Stomach (tissue), 4 donors: ENCODE results near the gene FAM107B.

ENCODE experiments used
- POLR2A ChIP-seq, 4 donors: fragments of 450-650 bp; IDR thresholded peaks; one replicate each; pipeline ENCODE4 v1.6.1; 2016; ENCODE audit warnings: antibody characterized with exemption in 4 of 4, control low read depth in 2 of 4, mild to moderate bottlenecking in 1 of 4, moderate library complexity in 1 of 4
- TF ChIP-seq, protein P1 (sequence below), 7 experiments: fragments of 450-650 bp in 4 of 7; fragments of 200-600 bp in 3 of 7; sonication (generic) in 3 of 7; IDR thresholded peaks; one replicate each; pipeline ENCODE4 v1.5.1; 2016 to 2019; ENCODE audit warnings: antibody characterized with exemption in 7 of 7, control low read depth in 2 of 7, mild to moderate bottlenecking in 1 of 7

DNA sequence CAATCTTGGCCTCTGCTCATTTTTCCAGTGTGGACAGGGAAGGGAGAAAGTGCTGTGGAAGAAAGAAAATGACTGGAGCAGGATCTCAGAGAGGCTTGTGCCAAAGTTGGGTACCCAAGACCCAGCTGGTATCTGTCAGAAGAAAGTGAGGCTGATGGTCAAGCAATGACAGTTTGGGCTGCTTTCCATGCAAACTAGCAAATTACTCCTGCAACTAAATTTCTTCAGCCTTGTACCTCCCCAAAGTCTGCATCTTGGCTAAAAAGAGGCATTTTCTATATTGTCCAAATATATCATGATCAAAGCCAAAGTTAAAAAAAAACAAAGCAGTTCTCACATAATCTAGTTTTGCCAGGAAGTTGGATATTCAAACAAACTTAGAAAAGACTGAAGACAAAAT lies 235.5 kb downstream of the FAM107B start:
- TF ChIP-seq, protein P1, sequence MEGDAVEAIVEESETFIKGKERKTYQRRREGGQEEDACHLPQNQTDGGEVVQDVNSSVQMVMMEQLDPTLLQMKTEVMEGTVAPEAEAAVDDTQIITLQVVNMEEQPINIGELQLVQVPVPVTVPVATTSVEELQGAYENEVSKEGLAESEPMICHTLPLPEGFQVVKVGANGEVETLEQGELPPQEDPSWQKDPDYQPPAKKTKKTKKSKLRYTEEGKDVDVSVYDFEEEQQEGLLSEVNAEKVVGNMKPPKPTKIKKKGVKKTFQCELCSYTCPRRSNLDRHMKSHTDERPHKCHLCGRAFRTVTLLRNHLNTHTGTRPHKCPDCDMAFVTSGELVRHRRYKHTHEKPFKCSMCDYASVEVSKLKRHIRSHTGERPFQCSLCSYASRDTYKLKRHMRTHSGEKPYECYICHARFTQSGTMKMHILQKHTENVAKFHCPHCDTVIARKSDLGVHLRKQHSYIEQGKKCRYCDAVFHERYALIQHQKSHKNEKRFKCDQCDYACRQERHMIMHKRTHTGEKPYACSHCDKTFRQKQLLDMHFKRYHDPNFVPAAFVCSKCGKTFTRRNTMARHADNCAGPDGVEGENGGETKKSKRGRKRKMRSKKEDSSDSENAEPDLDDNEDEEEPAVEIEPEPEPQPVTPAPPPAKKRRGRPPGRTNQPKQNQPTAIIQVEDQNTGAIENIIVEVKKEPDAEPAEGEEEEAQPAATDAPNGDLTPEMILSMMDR (IDR thresholded peaks at IDR 0.05) = no peak
- TF ChIP-seq POLR2A (IDR thresholded peaks at IDR 0.05) = no peak
